Putamen (tissue), 1 donor: Measurements from ENCODE around the gene TMEM219.
"Not testable (repeated sequence)": the region's sequence is repeated elsewhere in the genome, so short reads cannot be mapped to it uniquely, and the experiment has no call there.

ENCODE experiments used
- DNase-seq: peaks from one replicate; pipeline ENCODE4 v3.0.0-alpha.2; 2016; ENCODE audit warnings: low spot score

TMEM219 gene

GRCh38 chr16:29961479-29962343, at the start of gene TMEM219:
Gene TMEM219, plus strand, starts transcription at chr16:29962079. Its CDS starts 1,065 bp downstream, at chr16:29963144.
- peak; percentile 94 for DNase-seq

- no peak for DNase-seq
These were observed 49.8 kb upstream of the TMEM219 start for GRCh38 chr16:29912087-29912486.

- no peak for DNase-seq
These were observed 48.4 kb upstream of the TMEM219 start for GRCh38 chr16:29913514-29913913.

- DNase-seq = no peak
These were observed 46.2 kb upstream of the TMEM219 start for GRCh38 chr16:29915590-29916247.

GRCh38 chr16:29916979-29917378, 44.9 kb upstream of the TMEM219 start:
- DNase-seq = no peak

- DNase-seq = peak; percentile 60
These were observed 41.4 kb upstream of the TMEM219 start for GRCh38 chr16:29920288-29921033.

- DNase-seq = no peak
These were observed 40.9 kb upstream of the TMEM219 start for GRCh38 chr16:29921034-29921385.

GRCh38 chr16:29922326-29922725, 39.6 kb upstream of the TMEM219 start:
- DNase-seq = no peak

GRCh38 chr16:29922986-29923501, 38.8 kb upstream of the TMEM219 start:
- DNase-seq = no peak

- DNase-seq = no peak
These were observed 36.6 kb upstream of the TMEM219 start for GRCh38 chr16:29925105-29925756.

- peak; percentile 87 for DNase-seq
These were observed 35.8 kb upstream of the TMEM219 start, which contains the start of gene KCTD13 for GRCh38 chr16:29925781-29926710. Gene KCTD13, minus strand, starts transcription at chr16:29926226. Its CDS starts 193 bp downstream, at chr16:29926033.

- DNase-seq = peak; percentile 28
These were observed 35.2 kb upstream of the TMEM219 start for GRCh38 chr16:29926711-29927052.

GRCh38 chr16:29927070-29927905, 34.6 kb upstream of the TMEM219 start:
- peak; percentile 38 for DNase-seq

- DNase-seq = not testable (repeated sequence)
These were observed 30.1 kb upstream of the TMEM219 start for GRCh38 chr16:29931750-29932149.

GRCh38 chr16:29940656-29941055, 21.2 kb upstream of the TMEM219 start:
- no peak for DNase-seq

- peak; percentile 74 for DNase-seq
These were observed 17.8 kb upstream of the TMEM219 start for GRCh38 chr16:29943846-29944799.

- DNase-seq = no peak
These were observed 14.0 kb upstream of the TMEM219 start for GRCh38 chr16:29947897-29948296.

- DNase-seq = no peak
These were observed 10.9 kb upstream of the TMEM219 start for GRCh38 chr16:29950806-29951461.
